K562 (cell line): ENCODE measurements around the gene NPC1. TPM values are rescaled to one million over a fixed set of nuclear protein-coding genes. Genes with fewer than 3 reads are reported as not detected.

Experiments used
- CHD1 ChIP-seq: fragments of 200-600 bp; sonication (generic); IDR thresholded peaks from one replicate; pipeline ENCODE4 v1.6.1; 2012; ENCODE audit warnings: mild to moderate bottlenecking, moderate library complexity, low read length, inconsistent platforms
- DPF2 ChIP-seq: fragments of 450-650 bp; IDR thresholded peaks from 2 replicates; pipeline ENCODE4 v1.6.1; 2016
- HNRNPK ChIP-seq: fragments of 200-400 bp; formaldehyde crosslinking; IDR thresholded peaks from one replicate; pipeline ENCODE4 v1.6.1; 2018; ENCODE audit warnings: mild to moderate bottlenecking, low read depth, low read length; ENCODE audit not compliant: poor library complexity, severe bottlenecking
- KLF10 ChIP-seq: fragments of 250-450 bp; sonication (Bioruptor Pico); IDR thresholded peaks from 2 replicates; pipeline ENCODE4 v1.6.1; 2021; ENCODE audit warnings: matching md5 sums
- MXI1 ChIP-seq: IDR thresholded peaks from 2 replicates; pipeline ENCODE4 v1.6.1; 2011; ENCODE audit warnings: low read depth, mild to moderate bottlenecking, improper control_type of control experiment, low read length
- STAT5A ChIP-seq: IDR thresholded peaks from 2 replicates; pipeline ENCODE4 v1.6.1; 2012; ENCODE audit warnings: low read length, inconsistent platforms, borderline replicate concordance
- ZNF695 ChIP-seq: fragments of 450-650 bp; formaldehyde crosslinking; IDR thresholded peaks from 2 replicates; pipeline ENCODE4 v1.4.0; 2020; ENCODE audit warnings: mild to moderate bottlenecking, moderate library complexity
- ZNF778 ChIP-seq: fragments of 450-650 bp; formaldehyde crosslinking; IDR thresholded peaks from 2 replicates; pipeline ENCODE4 v1.4.0; 2020; ENCODE audit warnings: mild to moderate bottlenecking, moderate library complexity
- polyA plus RNA-seq, 8 experiments: library from polyadenylated mRNA; depleted of rRNA in 4 of 8; stranded (reverse) in 5 of 8; unstranded in 3 of 8; fragments of >200 nt; fragmentation: Nextera tagmentation in 2 of 8; fragmentation: Illumina TruSeq in 1 of 8; extraction: Ambion mirVana in 2 of 8; extraction: Trizol in 1 of 8; gene quantifications; 2 replicates each; pipeline versions ENCODE4 v1.2.1 to v1.2.3, GENCODE V29; 2011 to 2014; ENCODE audit warnings: inconsistent platforms in 1 of 8, missing spikeins in 1 of 8
- total RNA-seq, 7 experiments: library from RNA; depleted of rRNA in 6 of 7; stranded (reverse); fragments of >200 nt in 6 of 7; fragmentation: Illumina TruSeq in 2 of 7; extraction: Trizol in 2 of 7; gene quantifications; 2 replicates each; pipeline versions ENCODE4 v1.2.1 to v1.2.3, GENCODE V29; 2011 to 2021; ENCODE audit warnings: low replicate concordance in 1 of 7
- TF ChIP-seq, protein P1 (sequence below), 2 experiments: fragments of 450-650 bp in 1 of 2; sonication (generic) in 1 of 2; formaldehyde crosslinking in 1 of 2; IDR thresholded peaks; 2 replicates each; pipeline versions ENCODE4 v1.7.1 to v1.9.0; 2016 to 2022; ENCODE audit warnings: inconsistent platforms in 1 of 2, mild to moderate bottlenecking in 1 of 2, missing genetic modification reagents in 1 of 2

The NPC1 gene
- total and polyA plus RNA-seq, 9 of the 15 experiments (the other 6 are each of a cell fraction or from before 2014, with no cell fraction given), result 17.1 to 45.9 (median 27.6) TPM

- TF ChIP-seq, protein P1, sequence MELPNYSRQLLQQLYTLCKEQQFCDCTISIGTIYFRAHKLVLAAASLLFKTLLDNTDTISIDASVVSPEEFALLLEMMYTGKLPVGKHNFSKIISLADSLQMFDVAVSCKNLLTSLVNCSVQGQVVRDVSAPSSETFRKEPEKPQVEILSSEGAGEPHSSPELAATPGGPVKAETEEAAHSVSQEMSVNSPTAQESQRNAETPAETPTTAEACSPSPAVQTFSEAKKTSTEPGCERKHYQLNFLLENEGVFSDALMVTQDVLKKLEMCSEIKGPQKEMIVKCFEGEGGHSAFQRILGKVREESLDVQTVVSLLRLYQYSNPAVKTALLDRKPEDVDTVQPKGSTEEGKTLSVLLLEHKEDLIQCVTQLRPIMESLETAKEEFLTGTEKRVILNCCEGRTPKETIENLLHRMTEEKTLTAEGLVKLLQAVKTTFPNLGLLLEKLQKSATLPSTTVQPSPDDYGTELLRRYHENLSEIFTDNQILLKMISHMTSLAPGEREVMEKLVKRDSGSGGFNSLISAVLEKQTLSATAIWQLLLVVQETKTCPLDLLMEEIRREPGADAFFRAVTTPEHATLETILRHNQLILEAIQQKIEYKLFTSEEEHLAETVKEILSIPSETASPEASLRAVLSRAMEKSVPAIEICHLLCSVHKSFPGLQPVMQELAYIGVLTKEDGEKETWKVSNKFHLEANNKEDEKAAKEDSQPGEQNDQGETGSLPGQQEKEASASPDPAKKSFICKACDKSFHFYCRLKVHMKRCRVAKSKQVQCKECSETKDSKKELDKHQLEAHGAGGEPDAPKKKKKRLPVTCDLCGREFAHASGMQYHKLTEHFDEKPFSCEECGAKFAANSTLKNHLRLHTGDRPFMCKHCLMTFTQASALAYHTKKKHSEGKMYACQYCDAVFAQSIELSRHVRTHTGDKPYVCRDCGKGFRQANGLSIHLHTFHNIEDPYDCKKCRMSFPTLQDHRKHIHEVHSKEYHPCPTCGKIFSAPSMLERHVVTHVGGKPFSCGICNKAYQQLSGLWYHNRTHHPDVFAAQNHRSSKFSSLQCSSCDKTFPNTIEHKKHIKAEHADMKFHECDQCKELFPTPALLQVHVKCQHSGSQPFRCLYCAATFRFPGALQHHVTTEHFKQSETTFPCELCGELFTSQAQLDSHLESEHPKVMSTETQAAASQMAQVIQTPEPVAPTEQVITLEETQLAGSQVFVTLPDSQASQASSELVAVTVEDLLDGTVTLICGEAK (IDR thresholded peaks at IDR 0.05), result peak; percentile 30; the same call in 1 of the 2 replicates
- TF ChIP-seq, protein P1 (CRISPR knock-in tag; IDR thresholded peaks at IDR 0.05), result no peak
- TF ChIP-seq KLF10 (CRISPR knock-in tag) (no peak), STAT5A (no peak), DPF2 (no peak), HNRNPK (no peak), CHD1 (peak; percentile 28), ZNF695 (CRISPR knock-in tag) (0 out of 2 replicates have a peak, but pooled peaks have one; percentile 17), ZNF778 (CRISPR knock-in tag) (no peak), MXI1 (no peak)
These were observed 82.4 kb downstream of the NPC1 start (continued) for GRCh38 chr18:23503963-23504344.
